Naive B cell (primary cell): ENCODE measurements around the gene DRD1. TPM values are rescaled to one million over a fixed set of nuclear protein-coding genes. Genes with fewer than 3 reads are reported as not detected.
"Not testable (repeated sequence)": the region's sequence is repeated elsewhere in the genome, so short reads cannot be mapped to it uniquely, and the experiment has no call there.

Source experiments
- ATAC-seq, 2 donors: fragments of 150-1000 bp; cut with Tn5 transposase; 2 replicates each; pipeline ENCODE4 v1.10.0; 2021; ENCODE audit warnings: low read depth in 2 of 2, mild to moderate bottlenecking in 2 of 2, moderate library complexity in 2 of 2
- DNase-seq: peaks from one replicate; pipeline ENCODE4 v3.0.0; 2022
- H3K27ac Mint-ChIP-seq, 6 donors: one replicate each; pipeline ENCODE4 v1.8.0; 2020 to 2022; ENCODE audit warnings: mild to moderate bottlenecking in 6 of 6, mixed read lengths in 6 of 6, moderate library complexity in 5 of 6, inconsistent platforms in 2 of 6
- H3K27me3 Mint-ChIP-seq, 3 donors: one replicate each; pipeline ENCODE4 v1.8.0; 2021 to 2022; ENCODE audit warnings: mixed read lengths in 3 of 3, mild to moderate bottlenecking in 1 of 3
- H3K36me3 Mint-ChIP-seq, 2 donors: one replicate each; pipeline ENCODE4 v1.8.0; 2020 to 2022; ENCODE audit warnings: mixed read lengths in 2 of 2, inconsistent platforms in 1 of 2, mild to moderate bottlenecking in 1 of 2
- H3K4me1 Mint-ChIP-seq, 3 donors: one replicate each; pipeline ENCODE4 v1.8.0; 2020 to 2022; ENCODE audit warnings: mixed read lengths in 3 of 3, inconsistent platforms in 1 of 3, mild to moderate bottlenecking in 1 of 3, moderate library complexity in 1 of 3
- H3K4me3 Mint-ChIP-seq, 8 donors: one replicate each; pipeline ENCODE4 v1.8.0; 2020 to 2022; ENCODE audit warnings: mild to moderate bottlenecking in 8 of 8, mixed read lengths in 8 of 8, moderate library complexity in 8 of 8, inconsistent platforms in 2 of 8
- H3K9me3 Mint-ChIP-seq, 7 donors: one replicate each; pipeline ENCODE4 v1.8.0; 2020 to 2022; ENCODE audit warnings: mixed read lengths in 7 of 7, mild to moderate bottlenecking in 5 of 7, inconsistent platforms in 2 of 7, moderate library complexity in 1 of 7
- polyA plus RNA-seq, 6 donors: library from polyadenylated mRNA; unstranded; fragments of 300-500 nt; fragmentation: Illumina TruSeq; gene quantifications; one replicate each; pipeline ENCODE4 v1.2.3, GENCODE V29; 2021; ENCODE audit warnings: low read depth in 6 of 6

The DRD1 gene
- polyA plus RNA-seq, 6 donors from 2014 or later = not detected

DNA sequence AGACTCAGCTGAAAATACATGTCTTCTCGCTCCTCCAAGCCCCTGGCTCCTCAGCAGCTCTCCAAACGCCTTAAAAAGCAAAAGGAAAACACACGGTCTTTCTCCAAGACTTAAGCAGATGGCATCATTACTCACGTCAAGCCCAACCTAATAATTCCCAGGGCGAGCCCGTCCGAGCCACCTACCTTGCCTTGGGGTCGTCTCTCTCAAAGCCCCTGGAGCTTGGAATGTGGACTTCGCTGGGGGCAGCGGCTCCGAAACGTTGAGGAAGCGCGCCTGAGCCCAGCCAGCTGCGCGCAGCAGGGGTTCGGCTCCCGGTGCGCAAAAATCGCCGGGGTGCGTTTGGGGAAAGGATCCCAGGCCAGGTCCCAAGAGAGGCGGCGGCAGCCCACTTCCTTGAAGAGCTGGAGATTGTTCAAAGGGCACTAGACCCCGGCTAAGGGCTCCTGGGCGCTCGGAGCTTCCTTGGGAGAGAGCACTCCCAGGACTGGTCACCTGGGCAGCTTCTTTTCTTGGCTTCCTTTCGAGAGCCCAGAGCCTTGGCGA is 395 bp downstream of the DRD1 start:
- Mint-ChIP-seq H3K27ac (no peak overlapping the region), H3K4me1 (peaks cover 0 to 6% (median 4%) of the 10 kb centered on the region in 3 donors), H3K9me3 (no peaks in the 10 kb centered on the region), H3K36me3 (no peaks in the 10 kb centered on the region), H3K4me3 (no peak overlapping the region), H3K27me3 (peaks cover 44 to 63% (median 54%) of the 10 kb centered on the region in 3 donors)
- ATAC-seq = no peak
- no peak for DNase-seq

DNA sequence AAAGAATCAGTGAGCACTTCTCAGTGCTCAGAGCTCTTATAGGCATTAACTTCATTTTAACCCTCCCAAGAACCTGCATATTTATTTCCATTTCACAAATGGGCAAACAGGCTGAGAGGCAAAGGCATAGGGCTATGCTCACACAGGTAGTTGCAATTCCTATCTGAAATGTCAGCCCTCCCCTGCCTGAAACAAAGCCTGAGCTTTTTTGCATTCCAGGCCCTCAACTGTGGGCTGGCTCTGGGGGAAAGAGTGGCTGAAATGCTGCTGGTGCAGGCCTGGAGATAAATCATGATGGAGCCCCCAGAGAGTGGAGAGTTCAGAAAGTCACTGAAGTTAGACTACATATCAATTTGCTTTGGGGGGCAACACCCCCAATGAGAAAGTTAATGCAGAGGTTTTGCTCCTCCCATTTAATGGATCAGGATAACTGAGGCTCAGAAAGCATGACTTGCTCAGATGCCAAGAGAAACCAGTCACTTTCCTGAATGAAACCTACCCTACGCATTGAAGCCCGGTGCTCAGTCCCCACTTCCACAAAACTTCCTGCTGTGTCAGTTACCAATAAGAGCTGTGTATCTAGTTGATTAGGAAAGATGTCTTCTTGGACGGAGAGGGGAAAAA is 5.6 kb downstream of the DRD1 start:
- H3K27me3 Mint-ChIP-seq = peaks cover 32 to 51% (median 49%) of the 10 kb centered on the region in 3 donors
- no peak overlapping the region for H3K27ac Mint-ChIP-seq
- H3K36me3 Mint-ChIP-seq = no peaks in the 10 kb centered on the region
- H3K4me1 Mint-ChIP-seq = no peaks in the 10 kb centered on the region
- DNase-seq (no peak), ATAC-seq (no peak)
- H3K9me3 Mint-ChIP-seq = no peaks in the 10 kb centered on the region
- H3K4me3 Mint-ChIP-seq = no peak overlapping the region

DNA sequence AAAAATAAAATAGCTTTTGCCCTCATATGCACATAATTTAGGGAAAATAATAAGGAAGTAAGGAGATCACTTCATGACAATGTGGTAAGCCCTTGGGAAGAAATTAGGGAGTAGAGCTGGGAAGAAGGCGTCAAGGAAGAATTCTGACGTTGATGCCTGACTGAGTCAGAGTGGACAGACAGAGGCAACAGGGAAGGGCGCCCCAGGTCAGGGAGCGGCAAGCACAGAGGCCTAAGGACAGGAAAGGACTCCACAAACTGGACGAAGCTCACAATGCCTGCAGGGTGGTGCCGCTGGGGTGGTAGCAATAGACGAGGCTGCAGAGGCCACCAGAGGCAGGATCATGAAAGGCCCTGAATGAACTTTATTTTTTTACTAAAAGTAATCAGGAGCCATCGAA is 7.6 kb downstream of the DRD1 start:
- H3K9me3 Mint-ChIP-seq = no peaks in the 10 kb centered on the region
- DNase-seq = no peak
- ATAC-seq = no peak
- no peak overlapping the region for H3K4me3 Mint-ChIP-seq
- H3K27ac Mint-ChIP-seq = no peak overlapping the region
- no peaks in the 10 kb centered on the region for H3K4me1 Mint-ChIP-seq
- no peaks in the 10 kb centered on the region for H3K36me3 Mint-ChIP-seq
- H3K27me3 Mint-ChIP-seq = peaks cover 16 to 35% (median 31%) of the 10 kb centered on the region in 3 donors

DNA sequence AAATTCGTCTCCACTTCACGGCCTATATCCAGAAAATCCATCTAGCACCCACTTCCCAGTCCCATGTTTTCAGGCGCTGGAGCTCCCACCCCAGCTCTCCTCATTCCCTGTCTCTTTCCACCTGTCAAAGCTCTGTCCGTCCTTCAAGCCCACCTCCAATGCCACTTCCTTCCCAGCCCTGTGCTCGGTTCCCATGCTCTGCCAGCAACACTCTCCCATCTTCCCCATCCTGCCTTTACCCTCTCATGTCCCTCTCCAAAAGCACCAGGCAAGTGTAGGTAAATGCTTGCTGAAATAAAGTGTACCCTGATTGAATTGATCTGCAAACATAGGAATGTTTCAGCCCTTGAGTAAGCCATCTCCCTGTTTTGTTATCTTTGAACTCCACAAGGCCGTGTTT is 9.2 kb downstream of the DRD1 start:
- H3K4me3 Mint-ChIP-seq = no peak overlapping the region
- no peak overlapping the region for H3K27ac Mint-ChIP-seq
- DNase-seq (no peak), ATAC-seq (no peak)
- H3K36me3 Mint-ChIP-seq = no peaks in the 10 kb centered on the region
- no peaks in the 10 kb centered on the region for H3K4me1 Mint-ChIP-seq
- peaks cover 16 to 39% (median 27%) of the 10 kb centered on the region in 3 donors for H3K27me3 Mint-ChIP-seq
- peaks cover 0 to 3% (median under 1%) of the 10 kb centered on the region in 7 donors for H3K9me3 Mint-ChIP-seq

DNA sequence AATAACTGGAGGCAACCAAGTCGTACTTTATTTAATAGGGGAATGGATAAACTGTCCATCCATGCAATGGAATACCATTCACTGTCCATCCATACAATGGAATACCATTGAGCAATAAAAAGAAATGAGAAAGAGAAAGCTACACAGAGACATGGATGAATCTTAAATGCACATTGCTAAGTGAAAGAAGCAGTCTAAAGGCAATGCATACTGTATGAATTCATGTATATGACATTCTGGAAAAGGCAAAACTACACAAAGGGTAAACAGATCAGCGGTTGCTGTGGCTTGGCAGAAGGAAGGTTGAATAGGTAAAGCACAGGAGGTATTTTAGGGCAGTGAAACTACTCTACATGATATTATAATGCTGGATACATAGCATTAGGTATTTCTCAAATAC is 16.2 kb downstream of the DRD1 start:
- no peaks in the 10 kb centered on the region for H3K4me1 Mint-ChIP-seq

DNA sequence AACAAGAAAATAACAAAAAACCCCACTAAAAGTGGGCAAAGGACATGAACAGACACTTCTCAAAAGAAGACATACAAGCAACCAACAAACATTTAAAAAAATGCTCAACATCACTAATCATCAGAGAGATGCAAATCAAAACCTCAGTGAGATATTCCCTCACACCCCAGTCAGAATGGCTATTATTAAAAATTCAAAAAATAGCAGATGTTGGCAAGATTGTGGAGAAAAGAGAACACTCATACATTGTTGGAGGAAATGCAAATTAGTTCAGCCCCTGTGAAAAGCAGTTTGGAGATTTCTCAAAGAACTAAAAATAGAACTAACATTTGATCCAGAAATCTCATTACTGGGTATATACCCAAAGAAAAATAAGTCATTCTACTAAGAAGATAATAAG is 19.4 kb downstream of the DRD1 start:
- not testable (repeated sequence) for H3K4me1 Mint-ChIP-seq, ATAC-seq, H3K27ac Mint-ChIP-seq, H3K4me3 Mint-ChIP-seq, DNase-seq, H3K36me3 Mint-ChIP-seq
- H3K9me3 Mint-ChIP-seq = peaks cover 2 to 20% (median 11%) of the 10 kb centered on the region in 7 donors
- peaks cover 22 to 36% (median 32%) of the 10 kb centered on the region in 3 donors for H3K27me3 Mint-ChIP-seq

More for the DNA sequence above, 16.2 kb downstream of the DRD1 start:
- Mint-ChIP-seq H3K9me3 (peaks cover 0 to 25% (median 10%) of the 10 kb centered on the region in 7 donors), H3K27me3 (peaks cover 10 to 17% (median 11%) of the 10 kb centered on the region in 3 donors), H3K36me3 (no peaks in the 10 kb centered on the region), H3K4me3 (no peak overlapping the region), H3K27ac (no peak overlapping the region)
- DNase-seq (no peak), ATAC-seq (no peak)

DNA sequence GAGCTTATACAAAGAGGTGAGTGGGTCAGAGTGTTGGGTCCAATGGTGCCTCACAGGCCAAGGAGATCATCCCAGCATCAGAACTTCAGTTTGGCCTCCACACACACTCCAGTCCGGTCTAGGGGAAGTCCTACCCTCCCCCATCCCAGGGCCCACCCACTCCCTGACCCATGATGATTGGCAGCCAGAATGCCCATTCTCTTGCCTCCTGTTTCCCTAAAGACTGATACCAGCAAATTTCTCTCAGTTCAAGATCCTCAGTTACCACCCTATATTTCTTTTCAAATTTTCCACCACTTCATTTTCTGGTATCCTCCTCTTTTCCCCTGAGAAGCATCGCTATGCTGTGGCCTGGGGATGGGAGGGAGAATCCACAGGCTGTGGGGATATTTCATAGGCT is 21.9 kb downstream of the DRD1 start:
- no peak for ATAC-seq
- peaks cover 0 to 12% (median 4%) of the 10 kb centered on the region in 7 donors for H3K9me3 Mint-ChIP-seq
- H3K36me3 Mint-ChIP-seq = peaks cover 0 to 9% of the 10 kb centered on the region in 2 donors
- no peak overlapping the region for H3K4me3 Mint-ChIP-seq
- no peak for DNase-seq
- H3K27ac Mint-ChIP-seq = no peak overlapping the region
- no peaks in the 10 kb centered on the region for H3K4me1 Mint-ChIP-seq
- peaks cover 28 to 39% (median 36%) of the 10 kb centered on the region in 3 donors for H3K27me3 Mint-ChIP-seq

DNA sequence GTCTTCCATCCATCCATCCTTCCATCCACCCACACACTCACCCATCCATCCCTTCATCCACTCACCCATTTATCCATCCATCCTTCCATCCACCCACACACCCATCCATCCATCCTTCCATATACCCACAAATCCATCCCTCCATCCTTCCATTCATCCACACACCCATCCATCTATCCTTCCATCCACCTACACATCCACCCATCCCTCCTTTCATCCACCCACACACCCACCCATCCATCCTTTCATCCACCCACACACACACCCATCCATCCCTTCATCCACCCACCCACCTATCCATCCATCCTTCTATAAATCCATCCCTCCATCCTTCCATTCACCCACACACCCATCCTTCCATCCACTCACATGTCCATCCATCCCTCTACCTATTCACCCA is 23.6 kb downstream of the DRD1 start:
- H3K27me3 Mint-ChIP-seq = peaks cover 32 to 39% (median 36%) of the 10 kb centered on the region in 3 donors
- no peak for DNase-seq
- no peak for ATAC-seq
- H3K4me3 Mint-ChIP-seq = no peak overlapping the region
- H3K27ac Mint-ChIP-seq = no peak overlapping the region
- peaks cover 0 to 12% (median 9%) of the 10 kb centered on the region in 7 donors for H3K9me3 Mint-ChIP-seq
- peaks cover 0 to 9% of the 10 kb centered on the region in 2 donors for H3K36me3 Mint-ChIP-seq
- H3K4me1 Mint-ChIP-seq = no peaks in the 10 kb centered on the region

DNA sequence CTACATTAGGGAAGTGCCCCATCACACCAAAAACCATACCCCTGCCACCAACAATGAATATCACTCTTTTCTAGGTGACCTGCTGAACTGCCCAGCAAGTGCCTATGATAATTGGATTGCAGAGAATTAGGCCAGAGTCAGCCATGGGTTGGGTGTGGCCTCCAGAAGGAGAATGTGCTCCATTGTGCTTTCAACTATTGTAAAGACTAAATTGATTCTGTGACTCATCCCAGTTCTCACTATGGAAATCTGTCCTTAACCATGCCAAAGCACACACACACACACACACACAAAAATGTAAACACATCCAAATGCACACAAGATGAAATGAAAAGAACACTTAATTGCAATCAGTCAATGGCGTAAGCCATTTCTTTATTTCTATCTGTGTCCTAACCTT is 25.7 kb downstream of the DRD1 start:
- ATAC-seq (no peak), DNase-seq (no peak)
- Mint-ChIP-seq H3K27me3 (peaks cover 26 to 42% (median 32%) of the 10 kb centered on the region in 3 donors), H3K27ac (no peak overlapping the region), H3K9me3 (peaks cover 0 to 18% (median 11%) of the 10 kb centered on the region in 7 donors), H3K36me3 (peaks cover 0 to 9% of the 10 kb centered on the region in 2 donors), H3K4me3 (no peak overlapping the region), H3K4me1 (no peaks in the 10 kb centered on the region)

DNA sequence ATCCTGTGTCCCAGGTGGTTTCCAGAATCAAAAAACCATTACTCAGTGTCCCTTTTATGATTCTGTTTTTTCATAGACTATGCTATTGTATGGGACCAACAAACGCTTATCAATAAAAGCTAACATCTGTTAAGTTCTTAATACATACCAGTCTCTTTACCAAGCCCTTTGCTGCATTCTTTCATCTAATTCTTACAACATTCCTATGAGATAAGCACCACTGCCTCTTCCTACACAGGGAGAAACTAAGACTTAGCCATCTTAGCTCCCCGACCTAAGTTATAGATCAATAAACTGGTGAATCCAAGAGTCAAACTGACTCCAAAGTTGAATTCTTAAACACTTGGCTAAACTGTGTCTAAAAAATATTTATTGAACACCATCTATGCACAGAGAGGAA is 26.6 kb downstream of the DRD1 start:
- ATAC-seq (no peak), DNase-seq (no peak)
- Mint-ChIP-seq H3K36me3 (peaks cover 0 to 9% of the 10 kb centered on the region in 2 donors), H3K27ac (no peak overlapping the region), H3K9me3 (peaks cover 0 to 18% (median 10%) of the 10 kb centered on the region in 7 donors), H3K27me3 (peaks cover 22 to 33% (median 26%) of the 10 kb centered on the region in 3 donors), H3K4me1 (no peaks in the 10 kb centered on the region), H3K4me3 (no peak overlapping the region)

DNA sequence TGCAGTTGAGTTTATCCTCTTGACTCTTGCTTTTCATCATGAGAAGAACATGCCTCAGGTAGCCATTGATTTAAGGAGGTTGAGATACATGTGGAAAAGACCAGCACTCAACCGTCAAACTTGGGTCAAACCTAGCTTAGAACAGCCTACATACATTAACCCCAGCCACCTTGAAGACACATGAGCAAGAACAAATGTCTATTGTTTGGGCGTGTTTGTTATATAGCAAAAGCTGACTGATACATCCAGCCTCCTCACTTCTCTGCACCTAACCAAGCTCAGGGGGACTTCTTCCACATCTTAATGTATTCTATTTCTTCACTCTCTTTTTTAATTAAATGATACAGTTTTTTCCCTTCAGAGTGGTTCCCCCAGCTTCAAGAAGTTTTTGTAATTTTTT is 28.7 kb downstream of the DRD1 start:
- H3K4me1 Mint-ChIP-seq = no peaks in the 10 kb centered on the region

DNA sequence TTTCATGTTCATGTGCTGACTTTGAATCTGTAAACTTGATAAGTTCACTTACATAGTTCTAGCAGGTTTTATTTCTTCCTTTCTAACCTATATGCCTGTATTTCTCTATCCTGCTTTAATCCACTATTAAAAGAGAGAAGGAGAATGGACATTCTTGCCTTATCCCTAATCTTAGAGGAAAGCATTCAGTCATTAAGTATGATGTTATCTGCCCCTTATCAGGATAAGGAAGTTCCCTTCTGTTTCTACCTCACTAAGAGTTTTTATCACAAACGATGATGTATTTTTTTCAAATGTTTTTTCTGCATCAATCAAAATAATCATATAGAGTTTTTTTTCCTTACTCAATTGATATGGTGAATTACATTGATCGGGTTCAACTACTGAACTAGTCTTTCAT is 33.1 kb downstream of the DRD1 start:
- Mint-ChIP-seq H3K4me3 (no peak overlapping the region), H3K27ac (no peak overlapping the region), H3K4me1 (no peaks in the 10 kb centered on the region), H3K9me3 (peaks cover 0 to 13% (median 5%) of the 10 kb centered on the region in 7 donors), H3K36me3 (no peaks in the 10 kb centered on the region), H3K27me3 (peaks cover 4 to 18% (median 12%) of the 10 kb centered on the region in 3 donors)
- no peak for DNase-seq
- ATAC-seq = no peak

More for the DNA sequence above, 28.7 kb downstream of the DRD1 start:
- peaks cover 0 to 2% of the 10 kb centered on the region in 2 donors for H3K36me3 Mint-ChIP-seq
- no peak overlapping the region for H3K4me3 Mint-ChIP-seq
- no peak overlapping the region for H3K27ac Mint-ChIP-seq
- H3K9me3 Mint-ChIP-seq = peaks cover 0 to 13% (median 9%) of the 10 kb centered on the region in 7 donors
- DNase-seq (no peak), ATAC-seq (no peak)
- H3K27me3 Mint-ChIP-seq = peaks cover 10 to 17% (median 13%) of the 10 kb centered on the region in 3 donors

DNA sequence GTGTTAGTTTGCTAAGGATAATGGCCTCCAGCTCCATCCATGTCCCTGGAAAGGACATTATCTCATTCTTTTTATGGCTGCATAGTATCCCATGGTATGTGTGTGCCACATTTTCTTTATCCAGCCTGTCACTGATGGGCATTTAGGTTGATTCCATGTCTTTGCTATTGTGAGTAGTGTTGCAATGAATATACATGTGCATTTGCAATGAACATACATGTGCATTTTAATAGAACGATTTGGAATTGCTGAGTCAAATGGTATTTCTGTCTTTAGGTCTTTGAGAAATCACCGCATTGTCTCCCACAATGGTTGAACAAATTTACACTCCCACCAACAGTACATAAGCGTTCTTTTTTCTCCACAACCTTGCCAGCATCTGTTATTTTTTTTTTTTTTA is 37.7 kb downstream of the DRD1 start:
- no peak for DNase-seq
- no peak for ATAC-seq
- Mint-ChIP-seq H3K4me3 (no peak overlapping the region), H3K27ac (no peak overlapping the region), H3K27me3 (peaks cover 0 to 10% (median 0%) of the 10 kb centered on the region in 3 donors), H3K36me3 (no peaks in the 10 kb centered on the region), H3K9me3 (peaks cover 0 to 11% (median 5%) of the 10 kb centered on the region in 7 donors), H3K4me1 (no peaks in the 10 kb centered on the region)

DNA sequence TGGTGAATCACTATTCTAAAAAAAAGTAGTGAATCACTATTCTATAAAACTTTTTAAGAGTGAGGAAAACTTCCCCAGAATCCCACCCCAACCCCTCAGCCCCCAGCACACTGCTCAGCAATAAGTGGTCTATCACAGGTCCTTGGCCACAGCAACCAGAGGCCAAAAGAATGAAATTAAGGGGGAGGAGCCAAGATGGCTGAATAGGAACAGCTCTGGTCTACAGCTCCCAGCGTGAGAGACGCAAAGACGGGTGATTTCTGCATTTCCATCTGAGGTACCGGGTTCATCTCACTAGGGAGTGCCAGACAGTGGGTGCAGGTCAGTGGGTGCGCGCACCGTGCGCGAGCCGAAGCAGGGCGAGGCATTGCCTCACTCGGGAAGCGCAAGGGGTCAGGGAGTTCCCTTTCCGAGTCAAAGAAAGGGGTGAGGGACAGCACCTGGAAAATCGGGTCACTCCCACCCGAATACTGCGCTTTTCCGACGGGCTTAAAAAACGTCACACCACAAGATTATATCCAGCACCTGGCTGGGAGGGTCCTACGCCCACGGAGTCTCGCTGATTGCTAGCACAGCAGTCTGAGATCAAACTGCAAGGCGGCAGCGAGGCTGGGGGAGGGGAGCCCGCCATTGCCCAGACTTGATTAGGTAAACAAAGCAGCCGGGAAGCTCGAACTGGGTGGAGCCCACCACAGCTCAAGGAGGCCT is 46.2 kb downstream of the DRD1 start:
- DNase-seq, H3K4me1 Mint-ChIP-seq, H3K9me3 Mint-ChIP-seq, ATAC-seq, H3K27ac Mint-ChIP-seq, H3K36me3 Mint-ChIP-seq: not testable (repeated sequence)
- Mint-ChIP-seq H3K27me3 (peaks cover 9 to 14% (median 10%) of the 10 kb centered on the region in 3 donors), H3K4me3 (peak overlapping the region in 1 of 8 donors; percentile 47)
